Cardiac muscle cell (in vitro differentiated cells and primary cell): ENCODE data around the gene MBNL2. TPM values are rescaled to one million over a fixed set of nuclear protein-coding genes. Genes with fewer than 3 reads are reported as not detected.

Experiments used
- DNase-seq, 2 donors: peaks; one replicate each; pipeline versions ENCODE4 v3.0.0 to v3.0.0-alpha.2; 2010 to 2017; ENCODE audit warnings: low read depth in 1 of 2, low spot score in 1 of 2
- H3K27ac ChIP-seq: fragments of 200-600 bp; sonication (generic); 2 replicates; pipeline ENCODE4 v1.5.1; 2016
- H3K27me3 ChIP-seq: fragments of 200-600 bp; sonication (generic); 2 replicates; pipeline ENCODE4 v1.6.0; 2016; ENCODE audit warnings: control low read depth
- H3K36me3 ChIP-seq: fragments of 200-600 bp; sonication (generic); 2 replicates; pipeline ENCODE4 v1.5.1; 2016; ENCODE audit warnings: control low read depth
- H3K4me1 ChIP-seq: fragments of 200-600 bp; sonication (generic); 2 replicates; pipeline ENCODE4 v1.8.1; 2017; ENCODE audit warnings: low read depth, mild to moderate bottlenecking, mixed run types
- H3K4me3 ChIP-seq: fragments of 200-600 bp; sonication (generic); 2 replicates; pipeline ENCODE4 v1.5.1; 2016; ENCODE audit warnings: mild to moderate bottlenecking
- H3K9me3 ChIP-seq: fragments of 200-600 bp; sonication (generic); 2 replicates; pipeline ENCODE4 v1.5.1; 2017; ENCODE audit warnings: low read depth, mild to moderate bottlenecking, control low read depth
- polyA plus RNA-seq: library from polyadenylated mRNA; unstranded; fragments of >200 nt; fragmentation: Nextera tagmentation; extraction: Ambion mirVana; gene quantifications from 2 replicates; pipeline ENCODE4 v1.2.1, GENCODE V29; 2016
- total RNA-seq: library from RNA; depleted of rRNA; stranded (reverse); fragments of >200 nt; gene quantifications from 2 replicates; pipeline ENCODE4 v1.2.3, GENCODE V29; 2016
- TF ChIP-seq, protein P1 (sequence below): IDR thresholded peaks from 2 replicates; pipeline ENCODE4 v1.5.1; 2012; ENCODE audit warnings: low read depth, mild to moderate bottlenecking, low read length

MBNL2 gene
- total and polyA plus RNA-seq, 2 experiments from 2014 or later: 15.2 to 27.8 TPM

GRCh38 chr13:97337985-97338499 lies 115.9 kb downstream of the MBNL2 start:
- H3K4me1 ChIP-seq: no peaks in the 10 kb centered on the region
- TF ChIP-seq, protein P1, sequence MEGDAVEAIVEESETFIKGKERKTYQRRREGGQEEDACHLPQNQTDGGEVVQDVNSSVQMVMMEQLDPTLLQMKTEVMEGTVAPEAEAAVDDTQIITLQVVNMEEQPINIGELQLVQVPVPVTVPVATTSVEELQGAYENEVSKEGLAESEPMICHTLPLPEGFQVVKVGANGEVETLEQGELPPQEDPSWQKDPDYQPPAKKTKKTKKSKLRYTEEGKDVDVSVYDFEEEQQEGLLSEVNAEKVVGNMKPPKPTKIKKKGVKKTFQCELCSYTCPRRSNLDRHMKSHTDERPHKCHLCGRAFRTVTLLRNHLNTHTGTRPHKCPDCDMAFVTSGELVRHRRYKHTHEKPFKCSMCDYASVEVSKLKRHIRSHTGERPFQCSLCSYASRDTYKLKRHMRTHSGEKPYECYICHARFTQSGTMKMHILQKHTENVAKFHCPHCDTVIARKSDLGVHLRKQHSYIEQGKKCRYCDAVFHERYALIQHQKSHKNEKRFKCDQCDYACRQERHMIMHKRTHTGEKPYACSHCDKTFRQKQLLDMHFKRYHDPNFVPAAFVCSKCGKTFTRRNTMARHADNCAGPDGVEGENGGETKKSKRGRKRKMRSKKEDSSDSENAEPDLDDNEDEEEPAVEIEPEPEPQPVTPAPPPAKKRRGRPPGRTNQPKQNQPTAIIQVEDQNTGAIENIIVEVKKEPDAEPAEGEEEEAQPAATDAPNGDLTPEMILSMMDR: no peak
- no peaks in the 10 kb centered on the region for H3K9me3 ChIP-seq
- no peaks in the 10 kb centered on the region for H3K27me3 ChIP-seq
- H3K27ac ChIP-seq: peak overlapping the region; percentile 45
- no peak overlapping the region for H3K4me3 ChIP-seq
- no peak for DNase-seq
- no peaks in the 10 kb centered on the region for H3K36me3 ChIP-seq

- H3K27ac ChIP-seq: peak overlapping the region; percentile 45
- DNase-seq: no peak
- no peak overlapping the region for H3K4me3 ChIP-seq
- H3K4me1 ChIP-seq: no peaks in the 10 kb centered on the region
- TF ChIP-seq, protein P1: no peak
- no peaks in the 10 kb centered on the region for H3K36me3 ChIP-seq
- H3K27me3 ChIP-seq: no peaks in the 10 kb centered on the region
- no peaks in the 10 kb centered on the region for H3K9me3 ChIP-seq
These were observed 116.4 kb downstream of the MBNL2 start for GRCh38 chr13:97338571-97338970.

- TF ChIP-seq, protein P1: no peak
- no peaks in the 10 kb centered on the region for H3K4me1 ChIP-seq
- no peak overlapping the region for H3K4me3 ChIP-seq
- H3K27ac ChIP-seq: peak overlapping the region; percentile 47
- no peaks in the 10 kb centered on the region for H3K27me3 ChIP-seq
- H3K9me3 ChIP-seq: no peaks in the 10 kb centered on the region
- no peaks in the 10 kb centered on the region for H3K36me3 ChIP-seq
- peak; percentile 11 to 95 for DNase-seq
These were observed 117.2 kb downstream of the MBNL2 start for GRCh38 chr13:97339019-97339987.

DNA sequence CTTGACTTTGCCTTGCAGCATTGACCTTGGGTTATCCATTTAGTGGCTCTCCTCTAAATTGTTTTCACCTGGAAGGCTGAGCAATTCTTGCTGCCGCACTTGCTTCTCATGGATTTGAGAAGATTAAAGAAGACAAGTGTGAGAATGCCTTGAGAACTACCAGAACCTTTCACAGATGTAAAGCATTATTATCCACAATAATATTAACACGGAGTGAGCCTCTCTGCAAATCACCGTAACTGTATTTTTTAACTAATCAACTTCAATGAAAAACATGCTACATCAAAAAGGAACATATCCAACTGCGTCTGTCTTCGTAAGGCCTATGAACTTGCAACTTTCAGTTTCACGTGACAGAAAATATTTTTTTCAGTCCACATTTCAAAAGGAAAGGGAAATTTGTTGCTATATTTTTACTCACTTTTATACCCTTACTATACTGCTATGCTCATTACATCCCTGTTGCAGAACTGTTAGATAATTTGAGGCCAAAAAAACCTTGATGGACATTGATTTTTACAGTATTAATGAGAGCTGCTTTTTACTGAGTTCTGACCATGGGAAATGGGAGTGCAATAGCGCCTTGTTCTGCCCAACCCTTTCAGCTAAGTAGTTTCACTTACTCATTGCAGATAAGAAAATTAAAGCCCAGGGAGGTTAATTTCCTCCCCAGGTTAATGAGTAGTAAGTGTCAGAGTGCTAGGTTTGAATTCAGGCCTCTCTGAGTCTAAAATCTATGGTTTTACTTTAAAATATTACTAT lies 118.0 kb downstream of the MBNL2 start:
- TF ChIP-seq, protein P1: no peak
- Histone ChIP-seq H3K4me3 (no peak overlapping the region), H3K4me1 (no peaks in the 10 kb centered on the region), H3K27ac (peak overlapping the region; percentile 47), H3K9me3 (no peaks in the 10 kb centered on the region), H3K27me3 (no peaks in the 10 kb centered on the region), H3K36me3 (no peaks in the 10 kb centered on the region)
- peak in 1 of 2 donors; percentile 12 for DNase-seq

DNA sequence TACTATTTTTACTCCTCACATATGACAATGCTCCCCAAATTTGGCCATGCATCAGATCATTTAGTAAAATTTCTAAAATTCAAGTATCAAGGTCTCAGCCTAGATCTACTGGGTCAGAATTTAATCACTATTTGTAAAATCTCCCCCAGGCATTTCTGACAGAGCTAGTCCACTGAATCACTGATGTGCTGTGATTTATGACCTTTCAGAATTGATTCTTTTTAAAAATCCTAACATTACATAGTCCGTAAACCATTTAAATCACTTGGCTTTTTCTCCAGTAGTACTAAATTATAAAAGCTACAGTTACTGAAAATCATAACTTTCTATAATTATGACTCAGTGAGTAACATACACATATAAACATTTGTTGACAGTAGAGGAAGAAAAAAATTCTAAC lies 119.0 kb downstream of the MBNL2 start:
- no peak overlapping the region for H3K4me3 ChIP-seq
- TF ChIP-seq, protein P1: no peak
- no peaks in the 10 kb centered on the region for H3K9me3 ChIP-seq
- H3K27me3 ChIP-seq: no peaks in the 10 kb centered on the region
- peak overlapping the region; percentile 15 for H3K27ac ChIP-seq
- no peaks in the 10 kb centered on the region for H3K36me3 ChIP-seq
- no peak for DNase-seq
- no peaks in the 10 kb centered on the region for H3K4me1 ChIP-seq
